ENCODE data around the gene TSHZ2.

Gene TSHZ2

DNA sequence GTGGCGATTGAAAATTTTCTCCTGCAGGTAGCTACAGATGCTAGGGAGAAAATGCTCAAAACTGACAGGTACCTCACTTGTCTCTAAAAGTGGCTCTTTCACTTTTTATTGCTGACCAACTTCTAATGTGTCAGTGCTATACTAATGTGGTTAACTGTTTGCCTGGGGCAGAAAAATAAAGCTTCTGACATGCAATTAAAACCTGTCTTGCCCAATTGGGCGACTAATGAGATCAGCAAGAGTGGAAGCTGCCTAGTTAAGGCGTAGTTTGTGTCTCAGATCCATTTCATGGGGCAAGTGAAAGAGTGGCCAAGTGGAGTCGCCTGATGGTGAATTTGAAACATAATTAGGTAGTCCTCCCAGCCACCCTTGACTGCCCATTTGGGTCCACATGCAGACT lies 193.3 kb downstream of the TSHZ2 start:
- no peak overlapping the region for H3K27ac ChIP-seq
- TF ChIP-seq CTCF (IDR thresholded peaks at IDR 0.05) (no peak), ZFX (IDR thresholded peaks at IDR 0.05; ENCODE audit: borderline replicate concordance) (no peak)

DNA sequence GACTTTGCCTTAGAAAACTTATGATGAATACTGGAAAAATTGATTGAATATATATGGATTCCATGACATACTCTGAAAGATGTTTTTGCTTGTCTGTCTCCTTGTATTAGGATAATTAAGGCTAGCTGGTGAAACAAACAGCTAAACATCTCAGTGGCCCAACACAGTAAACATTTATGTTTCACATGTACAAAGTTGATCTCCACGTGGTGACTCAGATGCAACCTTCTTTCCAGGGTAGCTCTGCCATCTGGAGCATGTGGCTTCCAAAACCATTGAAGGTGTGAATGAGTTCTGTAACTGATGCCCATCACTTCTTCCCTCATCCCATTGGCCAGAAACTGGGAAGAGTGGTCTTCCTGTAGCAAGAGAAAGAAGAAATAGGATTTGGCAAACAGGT lies 196.3 kb downstream of the TSHZ2 start:
- H3K27ac ChIP-seq: no peak overlapping the region
- TF ChIP-seq ZFX (IDR thresholded peaks at IDR 0.05; ENCODE audit: borderline replicate concordance) (no peak), CTCF (IDR thresholded peaks at IDR 0.05) (no peak)

GRCh38 chr20:53170196-53170595 lies 198.0 kb downstream of the TSHZ2 start:
- no peak overlapping the region for H3K27ac ChIP-seq
- TF ChIP-seq ZFX (IDR thresholded peaks at IDR 0.05; ENCODE audit: borderline replicate concordance) (no peak), CTCF (IDR thresholded peaks at IDR 0.05) (no peak)

DNA sequence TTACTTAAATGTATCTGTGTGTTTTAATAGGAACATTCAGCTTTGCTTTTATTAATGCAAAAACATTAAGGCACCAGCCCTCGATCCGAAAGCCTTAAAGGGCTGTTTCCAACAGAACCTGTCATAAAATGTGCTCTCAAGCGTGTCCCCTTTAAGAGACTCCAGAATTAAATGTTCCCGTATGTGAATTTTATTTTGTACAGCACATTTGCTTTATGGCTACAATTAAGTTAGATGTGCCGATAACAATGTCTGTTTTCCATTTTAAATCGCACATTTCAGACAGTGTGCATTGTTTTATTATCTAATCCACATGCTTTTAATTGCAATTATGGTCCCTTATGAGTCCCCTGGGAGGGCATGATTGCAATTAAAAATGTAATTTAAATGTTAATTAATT lies 198.9 kb downstream of the TSHZ2 start:
- no peak overlapping the region for H3K27ac ChIP-seq
- no peak for TF ChIP-seq ZFX (IDR thresholded peaks at IDR 0.05; ENCODE audit: borderline replicate concordance)

DNA sequence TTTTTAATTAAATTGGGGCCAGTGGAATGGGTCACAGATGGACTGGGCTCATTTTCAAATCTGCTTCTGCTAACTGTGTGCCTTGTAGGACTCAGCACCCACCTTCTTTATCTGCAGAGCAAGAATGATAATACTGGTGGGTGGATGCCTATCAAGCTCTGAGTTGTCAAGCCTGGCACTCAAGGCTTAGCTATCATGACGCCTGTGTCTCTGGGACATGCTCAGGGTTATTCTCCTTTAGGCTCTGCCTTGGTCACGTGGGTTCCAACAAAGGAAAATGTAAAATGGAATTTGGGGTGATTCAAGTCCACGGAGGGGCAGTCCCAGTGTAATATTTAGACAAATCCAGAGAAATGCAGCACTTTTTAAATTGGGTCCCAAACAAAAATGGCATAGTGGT lies 202.3 kb downstream of the TSHZ2 start:
- TF ChIP-seq CTCF (IDR thresholded peaks at IDR 0.05): no peak
- TF ChIP-seq ZFX (IDR thresholded peaks at IDR 0.05; ENCODE audit: borderline replicate concordance): no peak
- no peak overlapping the region for H3K27ac ChIP-seq

DNA sequence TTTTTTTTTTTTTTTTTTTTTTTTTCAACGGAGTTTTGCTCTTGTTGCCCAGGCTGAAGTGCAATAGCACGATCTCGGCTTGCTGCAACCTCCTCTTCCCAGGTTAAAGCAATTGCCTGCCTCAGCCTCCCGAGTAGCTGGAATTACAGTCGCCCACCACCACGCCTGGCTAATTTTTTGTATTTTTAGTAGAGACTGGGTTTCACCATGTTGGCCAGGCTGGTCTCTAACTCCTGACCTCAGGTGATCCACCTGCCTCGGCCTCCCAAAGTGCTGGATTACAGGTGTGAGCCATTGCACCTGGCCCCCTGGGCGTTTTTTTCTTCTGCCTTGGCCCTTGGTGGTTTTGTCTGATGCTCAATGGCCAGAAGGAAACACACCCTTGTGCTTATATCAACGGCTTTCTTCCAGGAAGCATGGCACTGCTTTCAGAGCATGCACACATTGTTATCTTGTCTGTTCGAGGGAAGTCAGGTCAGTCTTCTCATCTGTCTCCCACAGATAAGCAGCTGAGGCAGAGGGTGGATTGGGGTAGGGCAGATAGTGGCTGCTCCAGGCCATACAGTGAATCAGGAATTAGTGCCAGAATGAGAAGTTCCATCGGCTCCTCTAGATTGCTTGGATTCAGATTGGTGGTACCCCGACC lies 203.1 kb downstream of the TSHZ2 start:
- no peak overlapping the region for H3K27ac ChIP-seq
- TF ChIP-seq ZFX (IDR thresholded peaks at IDR 0.05; ENCODE audit: borderline replicate concordance): no peak
- TF ChIP-seq CTCF (IDR thresholded peaks at IDR 0.05): no peak

- no peak overlapping the region for H3K27ac ChIP-seq
- no peak for TF ChIP-seq ZFX (IDR thresholded peaks at IDR 0.05; ENCODE audit: borderline replicate concordance)
- no peak for TF ChIP-seq CTCF (IDR thresholded peaks at IDR 0.05)
Observed at GRCh38 chr20:53176134-53176533, 204.0 kb downstream of the TSHZ2 start.

DNA sequence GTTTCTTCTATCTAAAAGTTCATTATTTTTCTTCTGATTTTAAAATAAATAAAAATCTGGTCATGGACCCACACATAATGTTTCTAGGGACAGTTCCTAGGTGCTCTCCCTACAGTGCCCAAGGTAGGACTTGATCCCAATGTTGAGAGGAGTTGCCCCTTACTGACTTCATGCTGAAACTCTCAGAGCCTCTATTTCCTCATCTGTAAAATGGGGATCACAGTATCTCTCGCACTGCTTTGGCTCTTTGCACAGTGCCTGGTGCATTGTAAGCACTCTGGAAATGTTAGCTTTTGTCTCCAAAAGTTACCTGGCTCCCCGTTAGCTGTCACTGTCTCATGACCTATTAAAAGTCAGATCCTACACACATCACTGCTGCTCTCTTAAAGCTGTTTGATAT lies 205.5 kb downstream of the TSHZ2 start:
- TF ChIP-seq CTCF (IDR thresholded peaks at IDR 0.05) (no peak), ZFX (IDR thresholded peaks at IDR 0.05; ENCODE audit: borderline replicate concordance) (no peak)

More for the DNA sequence above, 205.5 kb downstream of the TSHZ2 start:
- H3K27ac ChIP-seq: no peak overlapping the region
